Cardiac fibroblast (primary cell): ENCODE data around the gene SELENOF.

Experiments used
- DNase-seq, 2 donors: peaks; one replicate each; pipeline versions ENCODE4 v3.0.0 to v3.0.0-alpha.2; 2010; ENCODE audit warnings: low read depth in 2 of 2
- H3K4me3 ChIP-seq, 2 donors: replicated peaks in 1 of 2; 1 replicate in 1 of 2; 2 replicates in 1 of 2; pipeline ENCODE4 v1.5.1; 2011; ENCODE audit warnings: low read depth in 2 of 2, low read length in 2 of 2, mild to moderate bottlenecking in 2 of 2, moderate library complexity in 1 of 2
- CTCF ChIP-seq: IDR thresholded peaks from one replicate; pipeline ENCODE4 v1.5.1; 2011; ENCODE audit warnings: low read depth, mild to moderate bottlenecking, low read length, inconsistent platforms

The SELENOF gene

GRCh38 chr1:86913896-86914600 lies at the start of gene SELENOF:
Gene SELENOF, minus strand, starts transcription at chr1:86914126. Its CDS starts 15 bp downstream, at chr1:86914111.
- peak within 1 kb of the TSS; percentile 93 to 94 for H3K4me3 ChIP-seq
- no peak for TF ChIP-seq CTCF
- peak; percentile 100 for DNase-seq

- H3K4me3 ChIP-seq: no peak overlapping the region
- no peak for TF ChIP-seq CTCF
- no peak for DNase-seq
Observed at GRCh38 chr1:86960548-86960947, 46.6 kb upstream of the SELENOF start.

GRCh38 chr1:86957221-86957620 lies 43.3 kb upstream of the SELENOF start:
- no peak for TF ChIP-seq CTCF
- no peak overlapping the region for H3K4me3 ChIP-seq
- no peak for DNase-seq

- DNase-seq: no peak
- H3K4me3 ChIP-seq: no peak overlapping the region
- no peak for TF ChIP-seq CTCF
Observed at GRCh38 chr1:86956221-86956620, 42.3 kb upstream of the SELENOF start.

GRCh38 chr1:86955678-86956077 lies 41.8 kb upstream of the SELENOF start:
- no peak for DNase-seq
- H3K4me3 ChIP-seq: no peak overlapping the region
- TF ChIP-seq CTCF: no peak

- no peak for TF ChIP-seq CTCF
- no peak overlapping the region for H3K4me3 ChIP-seq
- peak in 1 of 2 donors; percentile 12 for DNase-seq
Observed at GRCh38 chr1:86953167-86953566, 39.2 kb upstream of the SELENOF start.

- no peak for TF ChIP-seq CTCF
- DNase-seq: no peak
- no peak overlapping the region for H3K4me3 ChIP-seq
Observed at GRCh38 chr1:86951430-86951829, 37.5 kb upstream of the SELENOF start.
